ENCODE results near the gene CKAP4.

DNA sequence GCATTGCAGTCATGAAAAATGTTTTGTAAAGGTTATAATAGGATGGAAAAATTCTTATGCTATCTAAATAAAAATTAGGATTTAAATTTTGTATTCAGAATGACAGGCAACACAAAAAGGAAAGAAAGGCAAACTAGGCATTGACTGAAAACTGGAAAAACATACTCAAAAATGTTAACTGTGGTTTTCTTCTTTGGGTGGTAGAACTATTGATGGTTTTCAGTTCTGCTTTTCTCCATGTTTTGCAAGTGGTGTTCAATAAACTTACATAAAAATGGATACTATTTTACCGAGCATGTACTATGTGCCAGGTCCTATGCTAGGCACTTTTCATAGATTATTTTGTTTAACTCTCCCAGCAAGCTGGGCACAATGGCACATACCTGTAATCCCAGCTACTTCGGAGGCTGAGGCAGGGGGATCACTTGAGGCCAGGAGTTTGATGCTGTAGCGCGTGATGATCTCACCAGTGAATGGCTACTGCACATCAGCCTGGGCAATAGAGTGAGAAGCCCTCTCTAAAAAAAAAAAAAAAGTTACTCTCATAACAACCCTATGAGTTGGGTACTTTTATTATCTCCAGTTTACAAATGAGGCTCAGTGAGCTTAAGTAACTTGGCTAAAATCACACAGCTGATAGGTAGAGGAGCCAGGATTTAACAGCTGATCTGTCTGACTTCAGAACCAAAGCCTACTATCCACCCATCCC is 28.4 kb upstream of the CKAP4 start:
- TF ChIP-seq POLR2A (IDR thresholded peaks at IDR 0.05; ENCODE audit: low read length): no peak
- TF ChIP-seq GATA1 (IDR thresholded peaks at IDR 0.05; ENCODE audit: low read depth, low read length): no peak

Measured in erythroblast (primary cell).